WERI-Rb-1 (cell line): ENCODE measurements around the gene NLGN2.

Experiments used
- DNase-seq: peaks from one replicate; pipeline ENCODE4 v3.0.0-alpha.2; 2020
- H3K27ac ChIP-seq: fragments of 250-450 bp; sonication (Bioruptor Pico); 2 replicates; pipeline ENCODE4 v1.5.1; 2020; ENCODE audit warnings: mild to moderate bottlenecking, moderate library complexity
- H3K27me3 ChIP-seq: fragments of 250-450 bp; sonication (Bioruptor Pico); 2 replicates; pipeline ENCODE4 v1.5.1; 2021; ENCODE audit warnings: mild to moderate bottlenecking, low read depth, moderate library complexity; ENCODE audit not compliant: insufficient read depth, severe bottlenecking
- H3K36me3 ChIP-seq: fragments of 250-450 bp; sonication (Bioruptor Pico); 2 replicates; pipeline ENCODE4 v1.5.1; 2020; ENCODE audit warnings: mild to moderate bottlenecking, moderate library complexity
- H3K4me3 ChIP-seq: 2 replicates; pipeline ENCODE4 v1.5.1; 2011; ENCODE audit warnings: low read depth, mild to moderate bottlenecking, control low read depth, low read length
- H3K9me3 ChIP-seq: fragments of 250-450 bp; sonication (Bioruptor Pico); 2 replicates; pipeline ENCODE4 v1.5.1; 2021; ENCODE audit warnings: mild to moderate bottlenecking, moderate library complexity; ENCODE audit not compliant: severe bottlenecking
- CTCF ChIP-seq: IDR thresholded peaks from 2 replicates; pipeline ENCODE4 v1.5.1; 2011; ENCODE audit warnings: low read depth, mild to moderate bottlenecking, control low read depth, inconsistent platforms, low read length

Gene NLGN2

GRCh38 chr17:7394452-7395191 lies 13.0 kb upstream of the NLGN2 start, which contains the start of gene PLSCR3:
Gene PLSCR3, minus strand, starts transcription at chr17:7394525. Its CDS starts 415 bp downstream, at chr17:7394110.
- H3K9me3 ChIP-seq = no peaks in the 10 kb centered on the region
- peak within 1 kb of the TSS; percentile 75 for H3K27ac ChIP-seq
- peak within 1 kb of the TSS; percentile 49 for H3K4me3 ChIP-seq
- TF ChIP-seq CTCF = peak; percentile 65
- H3K36me3 ChIP-seq = peaks cover 9% of the 10 kb centered on the region
- H3K27me3 ChIP-seq = no peaks in the 10 kb centered on the region
- peak; percentile 90 for DNase-seq

- no peak overlapping the region for H3K27ac ChIP-seq
These were observed 11.5 kb upstream of the NLGN2 start for GRCh38 chr17:7396147-7396546.

GRCh38 chr17:7398612-7399011 lies 9.0 kb upstream of the NLGN2 start:
- Histone ChIP-seq H3K9me3 (no peaks in the 10 kb centered on the region), H3K27me3 (no peaks in the 10 kb centered on the region), H3K27ac (no peak overlapping the region), H3K4me3 (no peak overlapping the region), H3K36me3 (0 out of 2 replicates have a peak, but pooled peaks cover 2% of the 10 kb centered on the region)
- no peak for TF ChIP-seq CTCF
- DNase-seq = no peak

More at GRCh38 chr17:7396147-7396546, 11.5 kb upstream of the NLGN2 start:
- H3K4me3 ChIP-seq = no peak overlapping the region
- no peak for DNase-seq
- H3K36me3 ChIP-seq = peaks cover 5% of the 10 kb centered on the region
- no peaks in the 10 kb centered on the region for H3K9me3 ChIP-seq
- no peaks in the 10 kb centered on the region for H3K27me3 ChIP-seq
- no peak for TF ChIP-seq CTCF

GRCh38 chr17:7403043-7403726 lies 4.5 kb upstream of the NLGN2 start:
- TF ChIP-seq CTCF = no peak
- H3K9me3 ChIP-seq = no peaks in the 10 kb centered on the region
- H3K4me3 ChIP-seq = peak overlapping the region; percentile 76
- H3K27ac ChIP-seq = peak overlapping the region; percentile 85
- DNase-seq = peak; percentile 73
- H3K36me3 ChIP-seq = 0 out of 2 replicates have a peak, but pooled peaks cover 2% of the 10 kb centered on the region
- no peaks in the 10 kb centered on the region for H3K27me3 ChIP-seq

- H3K9me3 ChIP-seq = no peaks in the 10 kb centered on the region
- peak overlapping the region; percentile 85 for H3K27ac ChIP-seq
- no peak for TF ChIP-seq CTCF
- H3K4me3 ChIP-seq = peak overlapping the region; percentile 76
- no peaks in the 10 kb centered on the region for H3K27me3 ChIP-seq
- peaks cover 4% of the 10 kb centered on the region; the same call in 1 of the 2 replicates for H3K36me3 ChIP-seq
- no peak for DNase-seq
These were observed 4.0 kb upstream of the NLGN2 start for GRCh38 chr17:7403727-7403976.
